H4 (cell line): ENCODE data around the gene RNF212. TPM values are rescaled to one million over a fixed set of nuclear protein-coding genes. Genes with fewer than 3 reads are reported as not detected.

Source experiments
- total RNA-seq: library from RNA; depleted of rRNA; stranded (reverse); fragments of >200 nt; shearing (Covaris generic); gene quantifications from 2 replicates; pipeline ENCODE4 v1.2.3, GENCODE V29; 2014; rRNA removed

The RNF212 gene
- total RNA-seq, 1 experiment from 2014 or later: not detected

Other genes with a start within 250 kb of the RNF212 start
- gene GAK, start 181.2 kb downstream of the RNF212 start, total RNA-seq: 49.5 and 73.0 TPM in 2 replicates
- gene TMEM175, start 181.1 kb downstream of the RNF212 start, total RNA-seq: 9.7 and 13.0 TPM in 2 replicates
- 5.1 and 5.7 TPM in 2 replicates for gene DGKQ, start 140.0 kb downstream of the RNF212 start, total RNA-seq
- 3.0 and 5.3 TPM in 2 replicates for gene IDUA, start 126.5 kb downstream of the RNF212 start, total RNA-seq
- 0.10 TPM in 1 of 2 replicates, not detected in the other for gene SLC26A1, start 120.2 kb downstream of the RNF212 start, total RNA-seq
- 63.1 and 66.9 TPM in 2 replicates for gene FGFRL1, start 101.9 kb downstream of the RNF212 start, total RNA-seq
- gene SPON2, start 59.0 kb upstream of the RNF212 start, total RNA-seq: 4.5 and 12.0 TPM in 2 replicates
- 81.0 and 106 TPM in 2 replicates for gene CTBP1, start 135.6 kb upstream of the RNF212 start, total RNA-seq
- gene MAEA, start 176.3 kb upstream of the RNF212 start, total RNA-seq: 54.3 and 69.4 TPM in 2 replicates
- gene UVSSA, start 233.6 kb upstream of the RNF212 start, total RNA-seq: 1.7 and 2.5 TPM in 2 replicates